HG03066 (cell line): ENCODE measurements around the gene MAT2B.
A peak's percentile ranks its signal among the peaks of the same experiment; 100 is the strongest.
"Not testable (repeated sequence)": the region's sequence is repeated elsewhere in the genome, so short reads cannot be mapped to it uniquely, and the experiment has no call there.

Source experiments
- ATAC-seq: cut with Tn5 transposase; IDR thresholded peaks from one replicate; pipeline ENCODE4 v1.9.1; 2021; ENCODE audit warnings: low read depth; ENCODE audit not compliant: unreplicated experiment

MAT2B gene

GRCh38 chr5:163503106-163504078 lies 2.0 kb upstream of the MAT2B start:
- peak; percentile 8 for ATAC-seq

- ATAC-seq, result no peak
Observed at GRCh38 chr5:163504079-163504931, 1.1 kb upstream of the MAT2B start.

- ATAC-seq, result peak; percentile 4
Observed at GRCh38 chr5:163505049-163505367, 411 bp upstream of the MAT2B start.

GRCh38 chr5:163506095-163506457 lies 657 bp downstream of the MAT2B start:
- ATAC-seq, result peak; percentile 5

GRCh38 chr5:163506726-163507125 lies 1.3 kb downstream of the MAT2B start:
- ATAC-seq, result no peak

GRCh38 chr5:163508753-163509152 lies 3.3 kb downstream of the MAT2B start:
- ATAC-seq, result no peak

GRCh38 chr5:163509291-163509951 lies 4.0 kb downstream of the MAT2B start:
- no peak for ATAC-seq

- no peak for ATAC-seq
Observed at GRCh38 chr5:163512526-163512925, 7.1 kb downstream of the MAT2B start.

- no peak for ATAC-seq
Observed at GRCh38 chr5:163525096-163525495, 19.7 kb downstream of the MAT2B start.

- no peak for ATAC-seq
Observed at GRCh38 chr5:163529698-163530097, 24.3 kb downstream of the MAT2B start.

GRCh38 chr5:163531272-163531671 lies 25.9 kb downstream of the MAT2B start:
- no peak for ATAC-seq

GRCh38 chr5:163532171-163533084 lies 27.0 kb downstream of the MAT2B start:
- no peak for ATAC-seq

GRCh38 chr5:163533223-163533622 lies 27.8 kb downstream of the MAT2B start:
- no peak for ATAC-seq

GRCh38 chr5:163534492-163535094 lies 29.2 kb downstream of the MAT2B start:
- no peak for ATAC-seq

- ATAC-seq, result no peak
Observed at GRCh38 chr5:163535290-163535689, 29.9 kb downstream of the MAT2B start.

GRCh38 chr5:163536442-163536841 lies 31.0 kb downstream of the MAT2B start:
- not testable (repeated sequence) for ATAC-seq

GRCh38 chr5:163540696-163541095 lies 35.3 kb downstream of the MAT2B start:
- no peak for ATAC-seq

- no peak for ATAC-seq
Observed at GRCh38 chr5:163542771-163543170, 37.4 kb downstream of the MAT2B start.

- no peak for ATAC-seq
Observed at GRCh38 chr5:163544041-163544440, 38.6 kb downstream of the MAT2B start.

- no peak for ATAC-seq
Observed at GRCh38 chr5:163544836-163545235, 39.4 kb downstream of the MAT2B start.
